C4-2B (cell line): ENCODE data around the gene OR6M1.

Source experiments
- CTCF ChIP-seq: fragments of 450-650 bp; conservative IDR thresholded peaks from 2 replicates; pipeline ENCODE4 v1.5.1; 2017; ENCODE audit warnings: mild to moderate bottlenecking
- ZFX ChIP-seq: fragments of 450-650 bp; IDR thresholded peaks from 2 replicates; pipeline ENCODE4 v1.6.1; 2017

- TF ChIP-seq CTCF = no peak
- TF ChIP-seq ZFX = no peak
Observed at GRCh38 chr11:123798079-123798478, 8.1 kb downstream of the OR6M1 start.
